Measurements from ENCODE around the gene DUS1L. TPM values are rescaled to one million over a fixed set of nuclear protein-coding genes. Genes with fewer than 3 reads are reported as not detected.

DUS1L gene
- total RNA-seq, 1 experiment from 2014 or later: 123 TPM

GRCh38 chr17:82058230-82058854, 7.3 kb downstream of the DUS1L start:
- DNase-seq (ENCODE audit: extremely low read depth, low read depth): no peak

- DNase-seq (ENCODE audit: extremely low read depth, low read depth): no peak
These were observed 8.6 kb downstream of the DUS1L start for GRCh38 chr17:82056729-82057621.

- no peak for DNase-seq (ENCODE audit: extremely low read depth, low read depth)
These were observed 9.5 kb downstream of the DUS1L start for GRCh38 chr17:82055965-82056728.

GRCh38 chr17:82055023-82055964, 10.3 kb downstream of the DUS1L start:
- DNase-seq (ENCODE audit: extremely low read depth, low read depth): no peak

GRCh38 chr17:82054351-82055022, 11.1 kb downstream of the DUS1L start:
- no peak for DNase-seq (ENCODE audit: extremely low read depth, low read depth)

- no peak for DNase-seq (ENCODE audit: extremely low read depth, low read depth)
These were observed 11.9 kb downstream of the DUS1L start for GRCh38 chr17:82053556-82054263.

- DNase-seq (ENCODE audit: extremely low read depth, low read depth): no peak
These were observed 12.5 kb downstream of the DUS1L start for GRCh38 chr17:82053130-82053529.

- DNase-seq (ENCODE audit: extremely low read depth, low read depth): no peak
These were observed 13.0 kb downstream of the DUS1L start for GRCh38 chr17:82052638-82053059.

GRCh38 chr17:82051776-82052637, 13.6 kb downstream of the DUS1L start, which contains the start of the genes GPS1 and RFNG:
TSS of gene GPS1 (plus strand) at chr17:82051898. CDS start at chr17:82051932, 34 bp downstream.
TSS of gene RFNG (minus strand) at chr17:82051811. CDS start at chr17:82051766, 45 bp downstream.
- no peak for DNase-seq (ENCODE audit: extremely low read depth, low read depth)

- DNase-seq (ENCODE audit: extremely low read depth, low read depth): no peak
These were observed 14.6 kb downstream of the DUS1L start for GRCh38 chr17:82050761-82051641.

GRCh38 chr17:82050152-82050760, 15.3 kb downstream of the DUS1L start:
- DNase-seq (ENCODE audit: extremely low read depth, low read depth): no peak

- no peak for DNase-seq (ENCODE audit: extremely low read depth, low read depth)
These were observed 16.1 kb downstream of the DUS1L start for GRCh38 chr17:82049521-82049971.

- DNase-seq (ENCODE audit: extremely low read depth, low read depth): no peak
These were observed 16.5 kb downstream of the DUS1L start for GRCh38 chr17:82049106-82049505.

- no peak for DNase-seq (ENCODE audit: extremely low read depth, low read depth)
These were observed 17.0 kb downstream of the DUS1L start for GRCh38 chr17:82048571-82048971.

- DNase-seq (ENCODE audit: extremely low read depth, low read depth): no peak
These were observed 17.6 kb downstream of the DUS1L start for GRCh38 chr17:82047914-82048570.

GRCh38 chr17:82047379-82047778, 18.2 kb downstream of the DUS1L start:
- no peak for DNase-seq (ENCODE audit: extremely low read depth, low read depth)

All from NCI-H460 (cell line).